AG20443 (cell line): ENCODE measurements around the gene FRMD5.
A peak's percentile ranks its signal among the peaks of the same experiment; 100 is the strongest.
"Not testable (repeated sequence)": the region's sequence is repeated elsewhere in the genome, so short reads cannot be mapped to it uniquely, and the experiment has no call there.

Experiments used
- DNase-seq: peaks from one replicate; pipeline ENCODE4 v3.0.0; 2012; ENCODE audit warnings: low spot score, mixed read lengths

Gene FRMD5

GRCh38 chr15:44195151-44195740 is at the start of gene FRMD5:
TSS of gene FRMD5 (minus strand) at chr15:44195271.
- peak; percentile 99 for DNase-seq

GRCh38 chr15:44243829-44244228 is 48.8 kb upstream of the FRMD5 start:
- no peak for DNase-seq

- DNase-seq = no peak
These were observed 48.1 kb upstream of the FRMD5 start for GRCh38 chr15:44243141-44243540.

- DNase-seq = no peak
These were observed 36.8 kb upstream of the FRMD5 start for GRCh38 chr15:44231842-44232241.

- DNase-seq = not testable (repeated sequence)
These were observed 34.2 kb upstream of the FRMD5 start for GRCh38 chr15:44229301-44229700.

- no peak for DNase-seq
These were observed 32.5 kb upstream of the FRMD5 start for GRCh38 chr15:44227584-44227983.

GRCh38 chr15:44227001-44227400 is 31.9 kb upstream of the FRMD5 start:
- DNase-seq = not testable (repeated sequence)

- no peak for DNase-seq
These were observed 27.4 kb upstream of the FRMD5 start for GRCh38 chr15:44222478-44222877.

GRCh38 chr15:44219073-44219472 is 24.0 kb upstream of the FRMD5 start:
- DNase-seq = no peak

GRCh38 chr15:44216958-44217357 is 21.9 kb upstream of the FRMD5 start:
- no peak for DNase-seq

- peak; percentile 74 for DNase-seq
These were observed 20.5 kb upstream of the FRMD5 start for GRCh38 chr15:44215594-44215993.

- DNase-seq = no peak
These were observed 13.9 kb upstream of the FRMD5 start for GRCh38 chr15:44208956-44209355.

- DNase-seq = peak; percentile 61
These were observed 12.6 kb upstream of the FRMD5 start for GRCh38 chr15:44207643-44208042.

GRCh38 chr15:44199393-44199792 is 4.3 kb upstream of the FRMD5 start:
- no peak for DNase-seq

- peak; percentile 34 for DNase-seq
These were observed 534 bp downstream of the FRMD5 start for GRCh38 chr15:44194323-44195150.

- peak; percentile 43 for DNase-seq
These were observed 1.3 kb downstream of the FRMD5 start for GRCh38 chr15:44193651-44194322.

- no peak for DNase-seq
These were observed 6.3 kb downstream of the FRMD5 start for GRCh38 chr15:44188795-44189194.

- no peak for DNase-seq
These were observed 8.4 kb downstream of the FRMD5 start for GRCh38 chr15:44186705-44187104.

GRCh38 chr15:44183363-44183762 is 11.7 kb downstream of the FRMD5 start:
- no peak for DNase-seq

- no peak for DNase-seq
These were observed 13.7 kb downstream of the FRMD5 start for GRCh38 chr15:44181410-44181809.

GRCh38 chr15:44177139-44177538 is 17.9 kb downstream of the FRMD5 start:
- no peak for DNase-seq

- DNase-seq = no peak
These were observed 21.3 kb downstream of the FRMD5 start for GRCh38 chr15:44173813-44174212.

- no peak for DNase-seq
These were observed 31.7 kb downstream of the FRMD5 start for GRCh38 chr15:44163370-44163769.
